SK-MEL-5 (cell line): Measurements from ENCODE around the gene SLC22A15. TPM values are rescaled to one million over a fixed set of nuclear protein-coding genes. Genes with fewer than 3 reads are reported as not detected.
"Not testable (repeated sequence)": the region's sequence is repeated elsewhere in the genome, so short reads cannot be mapped to it uniquely, and the experiment has no call there.

Source experiments
- DNase-seq: peaks from one replicate; pipeline ENCODE4 v3.0.0-alpha.2; 2016; ENCODE audit warnings: low read depth, low spot score
- in situ Hi-C: cut with HindIII; loops from 2 replicates; pipeline ENCODE4 v1.10.0; 2016; ENCODE audit warnings: low sequenced_read_pairs, high pct_unique_total_duplicates, low pct_unique_long_range_greater_than_20kb
- total RNA-seq: library from RNA; depleted of rRNA; stranded (reverse); fragments of >200 nt; shearing (Covaris generic); gene quantifications from 2 replicates; pipeline ENCODE4 v1.2.3, GENCODE V29; 2014

The SLC22A15 gene
- total RNA-seq, 1 experiment from 2014 or later: 1.4 TPM

DNA sequence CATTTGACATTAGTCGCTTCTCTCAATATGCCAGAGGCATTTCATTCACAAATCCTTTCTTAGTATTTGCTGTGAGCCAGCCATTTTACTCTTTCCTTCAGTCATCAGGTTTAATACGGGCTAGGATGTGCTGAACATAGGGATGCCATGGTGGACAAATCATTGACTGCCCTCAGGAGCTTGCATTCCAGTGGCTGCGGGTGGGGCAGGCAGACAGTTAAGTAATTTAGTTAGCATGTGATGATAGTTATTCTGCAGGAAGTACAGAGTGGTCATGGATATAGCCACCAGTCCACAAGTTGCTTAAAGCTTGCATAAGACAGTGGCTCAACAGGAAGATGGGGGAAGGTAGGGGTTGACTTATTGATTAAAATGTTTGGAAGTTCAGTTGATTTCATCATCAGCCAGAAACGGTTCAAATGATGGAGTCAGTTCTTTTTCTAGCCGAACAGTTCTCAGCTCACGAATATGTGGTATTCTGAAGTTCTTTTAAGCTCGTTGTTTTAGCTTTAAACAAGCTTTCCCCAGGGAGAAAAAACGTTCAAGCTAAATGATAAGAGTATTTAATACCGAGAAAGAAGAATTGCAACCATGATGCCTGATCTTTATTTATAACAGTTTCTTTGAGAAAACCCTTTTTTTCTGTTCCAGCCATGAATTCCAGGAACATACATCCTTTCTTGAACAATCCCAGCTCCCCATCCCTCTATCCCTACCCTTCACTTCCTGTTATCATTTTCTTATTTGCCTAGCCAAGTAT lies 1.4 kb downstream of the SLC22A15 start:
- peak; percentile 29 for DNase-seq
- in situ Hi-C loops: no loop called here

DNA sequence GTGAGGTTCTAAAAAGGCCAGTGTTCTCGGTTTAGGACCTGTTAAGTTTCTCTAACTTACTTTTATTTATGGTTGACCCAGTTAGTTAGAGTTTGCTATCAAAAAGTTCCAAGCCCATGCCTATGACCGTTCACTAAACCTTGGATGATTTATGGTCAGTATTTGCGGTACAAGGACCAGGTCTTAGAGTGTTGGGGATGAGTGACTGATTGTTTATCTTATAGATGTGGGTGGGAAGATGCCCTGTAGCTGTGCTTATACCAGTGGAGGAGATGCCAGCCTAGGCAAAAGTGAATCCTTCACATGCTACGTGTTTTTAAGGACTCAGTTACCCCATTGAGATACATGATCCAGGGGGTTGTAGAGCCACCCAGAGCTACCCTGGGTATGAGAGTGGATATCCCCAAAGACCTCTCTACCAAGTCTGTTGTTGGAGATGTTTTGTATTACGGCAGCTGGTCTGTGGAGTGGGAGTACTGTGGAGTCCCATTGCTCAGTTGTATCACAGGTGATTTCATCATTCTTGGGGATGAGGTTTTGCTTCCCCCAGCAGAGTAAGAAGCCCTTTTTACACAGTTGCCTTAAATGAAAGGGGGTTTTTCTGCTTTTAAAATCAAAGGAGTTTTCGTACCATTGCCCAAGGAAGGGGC lies 2.1 kb downstream of the SLC22A15 start:
- no peak for DNase-seq
- in situ Hi-C loops: no loop called here

DNA sequence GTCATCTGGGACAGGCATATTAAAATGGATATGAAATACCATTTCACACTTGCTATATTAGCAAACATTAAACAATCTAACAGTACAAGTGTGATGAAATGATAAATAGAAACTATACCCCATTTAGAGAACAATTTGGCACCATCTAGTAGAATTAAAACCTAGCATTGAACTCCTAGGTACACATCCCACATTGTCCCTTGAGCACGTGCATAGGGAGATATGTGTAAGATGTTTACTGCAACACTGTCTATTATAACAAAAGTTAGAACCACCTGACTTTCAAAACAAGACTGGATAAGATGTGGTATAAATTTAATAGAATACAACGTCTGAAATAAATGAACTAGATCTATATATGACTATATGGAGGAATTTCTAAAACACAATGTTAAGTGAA lies 3.8 kb downstream of the SLC22A15 start:
- no peak for DNase-seq
- in situ Hi-C loops: no loop called here

DNA sequence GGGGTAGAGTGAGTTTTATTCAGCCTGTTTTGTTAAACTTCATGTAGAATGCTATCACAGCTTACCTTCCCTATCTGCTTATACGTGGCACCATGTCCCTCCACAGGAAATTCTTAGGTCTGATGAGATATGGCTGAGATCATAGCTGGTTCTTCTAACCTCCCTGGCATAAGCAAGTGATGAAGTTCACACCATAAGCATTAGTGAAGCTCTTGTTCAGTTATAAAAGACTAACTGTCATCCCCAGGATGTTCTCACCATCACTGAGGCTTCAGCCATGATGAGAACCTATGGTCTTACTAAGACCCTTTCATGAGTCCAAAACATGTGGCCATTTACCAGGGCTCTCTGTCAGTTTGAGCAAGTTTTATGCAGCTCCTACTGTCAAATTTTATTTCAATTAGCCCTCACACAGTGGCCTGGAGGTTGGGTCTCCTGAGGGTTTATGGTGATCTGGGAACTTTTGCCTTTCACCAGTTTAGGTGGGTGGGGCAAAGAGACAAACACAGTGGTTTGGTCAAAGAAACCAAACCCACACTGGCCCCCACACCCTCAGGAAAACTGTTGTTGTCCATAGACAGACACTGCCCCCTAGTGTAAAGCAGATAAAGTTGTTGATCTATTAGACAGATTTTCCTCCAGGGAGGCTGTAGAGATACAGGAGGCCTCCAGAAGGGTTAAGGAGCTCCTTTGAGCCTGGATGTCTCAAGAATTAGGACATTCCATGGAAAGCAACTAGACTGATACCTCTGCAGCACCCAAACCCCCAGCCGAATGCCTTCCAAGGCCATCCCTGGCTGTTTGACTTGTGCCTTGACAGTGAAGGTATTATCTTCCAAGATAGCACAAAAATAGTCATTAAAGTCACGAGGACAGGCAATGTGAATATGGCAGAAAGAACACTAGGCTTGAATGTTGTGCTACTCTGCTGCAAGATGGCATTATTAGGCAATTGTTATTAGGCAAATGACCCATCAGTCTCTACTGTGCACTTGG lies 5.0 kb downstream of the SLC22A15 start:
- in situ Hi-C loops: no loop called here
- DNase-seq: peak; percentile 70

DNA sequence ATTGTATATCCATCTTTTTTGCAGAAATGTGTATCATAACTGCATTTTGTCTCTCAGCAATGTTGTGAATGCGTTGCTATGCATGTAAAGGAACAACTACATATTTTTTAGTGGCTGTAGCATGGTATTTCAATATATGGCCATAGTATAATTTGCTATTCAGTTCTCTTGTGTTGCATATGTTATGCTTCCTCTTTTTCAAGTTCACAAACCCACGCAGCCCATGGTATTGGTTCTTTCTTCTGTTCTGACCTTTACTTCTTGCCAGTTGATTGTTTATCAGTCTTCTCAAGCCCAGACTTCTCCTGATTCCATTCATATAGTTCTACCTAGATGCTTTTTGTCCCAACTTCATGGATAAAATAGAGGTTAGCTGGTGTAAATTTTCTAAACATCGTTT lies 6.1 kb downstream of the SLC22A15 start:
- no peak for DNase-seq
- in situ Hi-C loops: no loop called here

DNA sequence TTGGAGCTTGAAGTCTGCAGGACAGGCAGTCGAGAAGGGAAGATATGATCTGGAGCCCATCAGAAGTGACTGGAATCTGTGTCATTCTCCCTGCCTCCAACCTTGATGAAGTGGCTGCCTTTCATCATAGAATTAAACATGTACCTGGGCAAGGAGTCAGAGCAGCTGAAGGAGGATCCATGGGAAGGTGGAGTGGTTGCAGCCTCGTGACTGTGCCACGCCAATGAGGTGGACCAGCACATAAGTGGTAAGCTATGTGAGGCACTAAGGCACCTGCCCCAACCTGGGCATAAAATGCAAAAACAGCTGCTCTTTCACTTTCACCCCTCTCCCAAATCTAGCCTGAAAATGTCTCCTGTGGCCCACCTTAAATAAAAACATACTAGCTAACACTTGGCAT lies 7.3 kb downstream of the SLC22A15 start:
- in situ Hi-C loops: no loop called here
- no peak for DNase-seq

DNA sequence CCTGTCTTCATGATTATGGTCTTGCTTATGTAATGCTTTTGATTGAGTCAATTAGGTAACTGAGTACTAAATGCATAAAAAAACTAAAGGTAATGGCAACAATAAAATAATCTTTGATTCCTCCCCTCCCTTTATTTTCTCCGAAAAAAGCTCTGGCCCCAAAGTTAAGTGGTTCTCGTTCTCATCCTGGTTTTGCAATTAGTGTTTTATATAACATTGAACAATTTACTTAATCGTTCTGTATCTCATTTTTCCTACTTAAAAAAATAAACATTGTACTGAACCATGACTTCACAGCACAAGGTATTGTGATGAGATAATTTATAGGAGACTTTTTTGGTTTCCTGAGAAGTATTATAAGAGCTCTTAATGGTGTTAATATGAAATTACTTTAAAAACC lies 11.3 kb downstream of the SLC22A15 start:
- no peak for DNase-seq
- in situ Hi-C loops: no loop called here

DNA sequence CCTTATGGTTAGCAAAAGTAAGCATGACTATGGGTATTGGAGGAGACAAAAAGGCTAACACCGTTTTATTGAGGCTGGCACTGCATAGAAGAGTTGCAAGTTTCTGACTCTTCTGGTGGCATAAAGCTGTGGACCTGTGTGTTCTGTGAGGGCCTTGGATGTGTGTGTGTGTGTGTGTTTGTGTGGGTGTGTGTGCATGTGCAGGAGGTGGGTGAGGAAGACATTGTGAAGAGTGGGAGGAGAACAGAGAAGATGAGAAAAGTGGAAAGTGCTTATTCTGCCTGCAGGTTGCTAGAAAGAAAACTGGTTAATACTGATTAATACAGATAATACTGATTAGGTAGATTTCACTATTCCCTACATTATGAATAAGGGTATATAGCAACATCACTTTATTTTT lies 12.6 kb downstream of the SLC22A15 start:
- in situ Hi-C loops: no loop called here
- no peak for DNase-seq

DNA sequence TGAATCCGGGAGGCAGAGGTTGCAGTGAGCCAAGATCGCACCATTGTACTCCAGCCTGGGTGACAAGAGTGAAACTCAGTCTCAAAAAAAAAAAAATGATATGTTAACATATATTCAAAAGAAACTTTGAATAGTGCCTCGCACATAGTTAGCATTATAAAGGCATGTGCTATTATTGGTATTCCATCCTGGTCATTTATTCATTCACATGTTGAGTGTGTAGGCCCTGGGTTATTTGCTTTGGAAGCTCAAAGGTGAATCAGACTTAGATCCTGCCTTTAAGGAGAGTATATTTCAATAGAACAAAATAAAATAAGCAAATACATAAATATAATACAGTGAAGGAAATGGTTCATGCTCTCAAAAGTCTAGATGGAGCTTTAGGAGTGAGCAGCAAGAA lies 13.4 kb downstream of the SLC22A15 start:
- in situ Hi-C loops: no loop called here
- DNase-seq: no peak

DNA sequence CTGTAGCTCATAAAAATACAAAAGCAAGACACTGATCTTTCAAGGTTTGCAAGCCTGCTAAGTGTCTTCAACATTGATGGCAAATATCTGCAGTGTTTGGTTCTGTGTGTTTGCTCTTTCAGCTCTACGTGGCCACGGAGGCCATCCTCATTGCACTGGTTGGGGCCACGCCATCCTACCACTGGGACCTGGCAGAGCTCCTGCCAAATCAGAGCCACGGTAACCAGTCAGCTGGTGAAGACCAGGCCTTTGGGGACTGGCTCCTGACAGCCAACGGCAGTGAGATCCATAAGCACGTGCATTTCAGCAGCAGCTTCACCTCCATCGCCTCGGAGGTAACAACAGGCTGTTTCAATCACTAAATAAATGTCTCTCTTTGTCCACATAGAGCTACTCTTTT lies 15.6 kb downstream of the SLC22A15 start:
- in situ Hi-C loops: no loop called here
- no peak for DNase-seq

DNA sequence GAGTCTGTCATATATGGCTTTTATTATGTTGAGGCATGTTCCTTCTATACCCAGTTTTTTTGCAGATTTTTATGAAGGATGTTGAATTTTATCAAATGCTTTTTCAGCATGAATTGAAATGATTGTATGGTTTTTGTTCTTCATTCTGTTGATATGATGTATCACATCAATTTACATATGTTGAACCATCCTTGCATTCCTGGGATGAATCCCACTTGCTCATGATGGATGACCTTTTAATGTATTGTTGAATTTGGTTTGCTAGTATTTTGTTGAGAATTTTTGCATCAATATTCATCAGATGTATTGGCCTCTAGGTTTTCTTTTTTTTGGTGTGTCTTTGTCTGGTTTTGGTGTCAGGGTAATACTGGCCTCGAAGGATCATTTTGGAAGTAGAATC lies 21.6 kb downstream of the SLC22A15 start:
- DNase-seq, in situ Hi-C loops: not testable (repeated sequence)

DNA sequence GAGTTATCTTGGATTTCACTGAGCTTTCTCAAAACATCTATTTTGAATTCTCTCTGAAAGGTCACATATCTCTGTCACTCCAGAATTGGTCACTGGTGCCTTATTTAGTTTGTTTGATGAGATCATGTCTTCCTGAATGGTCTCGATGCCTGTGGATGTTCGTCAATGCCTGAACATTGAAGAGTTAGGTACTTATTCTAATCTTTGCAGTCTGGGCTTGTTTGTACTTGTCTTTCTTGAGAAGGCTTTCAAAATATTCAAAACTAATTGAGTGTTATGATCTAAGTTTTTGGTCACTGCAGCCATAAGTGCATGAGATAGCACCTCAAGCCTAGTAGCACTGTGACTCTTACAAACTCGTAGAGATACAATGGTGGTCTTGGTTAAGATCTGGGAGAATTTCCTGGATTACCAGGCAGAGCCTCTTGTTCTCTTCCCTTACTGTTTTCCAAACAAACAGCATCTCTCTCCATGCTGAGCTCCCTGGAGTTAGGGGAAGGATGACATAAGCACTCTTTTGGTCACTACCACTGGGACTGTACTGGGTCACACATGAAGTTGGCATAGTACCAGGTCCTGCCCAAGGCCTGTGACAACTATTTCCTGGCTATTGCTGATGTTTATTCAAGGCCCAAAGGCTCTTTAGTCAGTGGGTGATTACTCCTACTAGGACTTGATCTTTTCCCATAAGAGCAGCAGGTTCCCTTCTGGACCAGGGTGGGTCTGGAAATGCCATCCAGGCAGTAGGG lies 25.6 kb downstream of the SLC22A15 start:
- in situ Hi-C loops: no loop called here
- DNase-seq: no peak

DNA sequence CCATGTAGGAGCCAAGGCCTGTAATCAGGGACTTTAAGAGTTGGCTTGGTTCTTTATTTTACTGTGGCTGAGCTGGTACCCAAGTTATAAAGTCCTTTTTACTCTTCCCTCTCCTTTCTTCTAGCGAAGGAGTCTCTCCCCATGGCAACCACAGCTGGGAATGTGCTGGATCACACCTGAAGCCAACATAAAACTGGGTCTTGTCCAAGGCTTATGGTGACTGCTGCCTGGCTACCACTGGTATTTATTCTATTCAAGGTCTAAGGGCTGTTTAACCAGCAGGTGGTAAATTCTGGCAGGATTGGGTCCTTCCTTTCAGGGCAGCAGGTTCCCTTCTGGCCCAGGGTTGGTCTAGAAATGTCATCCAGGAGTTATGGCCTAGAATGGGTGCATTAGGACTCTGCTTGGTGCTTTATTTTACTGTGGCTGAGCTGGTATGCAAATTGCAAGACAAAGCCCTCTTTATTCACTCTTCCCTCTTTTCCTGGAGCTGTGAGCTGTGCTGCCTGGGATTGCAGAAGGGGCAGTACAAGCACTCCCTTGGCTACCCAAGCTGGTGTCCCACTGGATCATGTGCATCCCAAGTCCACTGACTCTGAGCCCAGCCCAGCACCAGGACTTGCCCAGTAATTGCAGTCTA lies 26.6 kb downstream of the SLC22A15 start:
- DNase-seq: peak; percentile 45
- in situ Hi-C loops: no loop called here

DNA sequence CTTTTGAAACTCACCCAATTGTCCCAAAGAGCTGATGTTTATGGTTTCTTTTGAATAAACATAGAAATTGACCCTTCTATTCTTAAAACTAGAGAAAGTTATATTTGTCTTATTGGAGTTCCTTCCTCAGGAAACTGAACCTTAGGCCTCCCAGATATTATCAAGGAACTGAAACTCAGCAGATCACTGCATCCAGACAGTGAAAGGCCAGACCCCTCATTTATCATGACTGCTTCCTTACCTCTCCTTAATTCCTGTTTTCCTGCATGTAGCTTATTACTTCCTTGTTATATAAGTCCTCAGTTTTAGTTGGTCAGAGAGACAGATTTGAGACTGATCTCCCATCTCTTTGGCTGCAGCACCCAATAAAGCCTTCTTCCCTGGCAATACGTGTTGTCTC lies 27.5 kb downstream of the SLC22A15 start:
- DNase-seq: no peak
- in situ Hi-C loops: no loop called here

DNA sequence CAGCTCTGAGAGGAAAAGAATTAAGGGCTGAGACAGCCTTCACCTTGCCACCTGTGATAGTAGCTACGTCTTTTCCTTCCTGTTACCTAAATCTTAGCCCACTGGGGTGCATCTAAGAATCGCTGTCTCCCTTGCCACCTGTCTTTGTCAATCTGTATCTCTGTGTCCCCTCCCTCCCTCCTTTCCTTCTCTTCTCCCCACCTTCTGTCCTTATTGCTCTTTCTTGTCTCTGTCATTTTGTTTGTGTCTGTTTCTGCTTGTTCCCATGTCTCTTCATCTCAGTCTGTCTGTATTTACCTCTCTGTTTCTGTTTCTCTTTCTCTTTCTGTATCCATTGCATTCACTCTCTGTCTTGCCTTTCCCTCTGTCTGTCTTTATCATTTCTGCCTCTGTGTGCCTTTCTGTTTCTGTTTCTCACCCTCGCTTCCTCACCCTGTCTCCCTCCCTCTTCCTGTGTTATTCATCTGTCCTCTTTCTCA lies 30.2 kb downstream of the SLC22A15 start:
- in situ Hi-C loops: no loop called here
- DNase-seq: no peak

DNA sequence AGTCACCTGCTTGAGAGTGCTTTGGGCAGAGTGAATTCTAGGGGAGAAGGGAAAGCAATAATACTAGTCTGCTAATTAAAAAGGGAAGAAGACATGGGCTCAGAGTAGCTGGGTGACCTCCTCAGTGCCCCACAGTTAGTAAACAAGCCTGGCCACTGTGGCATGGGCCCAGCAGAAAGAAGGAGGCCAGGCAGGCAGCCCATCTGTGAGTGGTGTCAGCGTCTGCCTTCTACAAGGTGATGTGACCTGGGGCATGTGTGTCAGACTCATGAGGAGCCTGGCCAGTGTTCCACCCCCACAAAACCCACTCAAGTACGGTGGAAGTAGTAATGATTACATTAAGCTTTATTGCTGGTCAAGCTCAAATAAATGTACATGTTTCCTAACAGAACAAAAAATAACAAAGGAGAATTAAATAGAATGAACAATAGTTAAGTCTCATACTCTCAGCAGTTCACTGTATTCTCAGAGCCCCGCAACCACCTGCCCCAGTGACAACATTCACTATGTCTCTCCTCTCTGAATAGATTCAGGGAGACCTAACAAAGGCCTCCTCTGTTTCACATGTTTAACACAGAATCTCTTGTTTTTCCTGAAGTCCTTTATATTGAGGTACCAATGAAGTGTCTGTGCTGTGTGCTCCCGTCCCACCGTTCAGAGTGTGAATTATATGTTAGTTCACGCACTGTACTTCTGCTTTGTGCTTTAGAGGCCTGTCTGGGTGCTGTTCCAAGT lies 32.5 kb downstream of the SLC22A15 start:
- DNase-seq: peak; percentile 75
- in situ Hi-C loops: no loop called here
